Measurements from ENCODE around the gene SKI. TPM values are rescaled to one million over a fixed set of nuclear protein-coding genes. Genes with fewer than 3 reads are reported as not detected.

Gene SKI
- total and polyA plus RNA-seq, 10 of the 15 experiments (the other 5 are each of a cell fraction or from before 2014, with no cell fraction given), result 0.03 to 14.9 (median 0.96) TPM

GRCh38 chr1:2258122-2258681, 30.1 kb downstream of the SKI start (continued):
- TF ChIP-seq ZNF592 (IDR thresholded peaks at IDR 0.05) (no peak), RUNX3 (IDR thresholded peaks at IDR 0.05; ENCODE audit: low read length) (no peak), ZBTB11 (CRISPR knock-in tag; IDR thresholded peaks at IDR 0.05) (no peak)

- 0 out of 2 replicates have a peak overlapping the region, but pooled peaks have one; percentile 12 for H3K4me2 ChIP-seq (ENCODE audit: control insufficient read depth, insufficient read depth)
- H3K79me2 ChIP-seq (ENCODE audit: control insufficient read depth, insufficient read depth, low read length), result peaks cover 9% of the 10 kb centered on the region
- 43% methylated on average over 9 of the region's 9 CpGs for WGBS (ENCODE audit: insufficient coverage, insufficient replicate concordance, low lambda C conversion rate, missing lambda C conversion rate)
- intact Hi-C loops (cut with micrococcal nuclease; ENCODE audit: unreplicated experiment), result no loop called here
- no peak overlapping the region for H3K9ac ChIP-seq (ENCODE audit: control insufficient read depth, insufficient read depth, low read length)
- H3K9me3 ChIP-seq (replicated peaks; ENCODE audit: control insufficient read depth, insufficient read depth, low read length), result peaks cover 16% of the 10 kb centered on the region
- TF ChIP-seq SRF (IDR thresholded peaks at IDR 0.05; ENCODE audit: low read depth in 2 of 2, low read length in 2 of 2) (0 out of 4 replicates have a peak, but pooled peaks of 1 of the 2 experiments have one; percentile 31), YBX1 (IDR thresholded peaks at IDR 0.05) (no peak), ZNF217 (IDR thresholded peaks at IDR 0.05) (no peak)
- no peaks in the 10 kb centered on the region for H3K27me3 ChIP-seq (replicated peaks in 1 of 2; ENCODE audit: control insufficient read depth in 2 of 2, insufficient read depth in 2 of 2, low read length in 1 of 2)
- no TSS peak for BruUV-seq (replicated peaks)
- H3K36me3 ChIP-seq (ENCODE audit: control insufficient read depth in 2 of 2, insufficient read depth in 2 of 2, low read length in 1 of 2), result peaks cover 0 to 1% of the 10 kb centered on the region in 2 experiments; a peak in 1 of 4 replicates
- H2AFZ ChIP-seq (ENCODE audit: control insufficient read depth, low read depth, low read length), result no peak overlapping the region
- no peak overlapping the region for H3K4me3 ChIP-seq
- no peak for DNase-seq (ENCODE audit: low read depth, low spot score)
- POLR2A ChIA-PET, result interaction anchor here (0.7 kb wide), 1 partner anchor 144 kb away, joined by 3 read pairs; no protein-coding TSS in a partner anchor
- RAD21 ChIA-PET (ENCODE audit: unreplicated experiment), result no interaction called here
- ATAC-seq, result no peak
- H3K27ac ChIP-seq (ENCODE audit: control insufficient read depth, insufficient read depth), result no peak overlapping the region
- CTCF ChIA-PET, result no interaction called here
- no peaks in the 10 kb centered on the region for H4K20me1 ChIP-seq (ENCODE audit: control insufficient read depth, insufficient read depth)
- peaks cover 17% of the 10 kb centered on the region for H3K4me1 ChIP-seq (ENCODE audit: control insufficient read depth, insufficient read depth, low read length)
- SMC1A ChIA-PET (ENCODE audit: uncharacterized antibody, unreplicated experiment), result no interaction called here
- in situ Hi-C loops (cut with MboI), result loop anchor here (5.0 kb wide), 1 partner anchor 38 kb away; no protein-coding TSS in a partner anchor
- FAIRE-seq, result no peak
These were observed 30.9 kb downstream of the SKI start for GRCh38 chr1:2258996-2259395.
